Adipose tissue (tissue), 3 donors: ENCODE measurements around the gene MCM3. TPM values are rescaled to one million over a fixed set of nuclear protein-coding genes. Genes with fewer than 3 reads are reported as not detected.

Source experiments
- H3K27ac ChIP-seq: one replicate; pipeline ENCODE4 v1.5.1; 2013; ENCODE audit warnings: low read depth, low read length
- WGBS, 3 donors: extraction: QIAGEN DNeasy Blood & Tissue Kit; methylation state at CpG; one replicate each; pipeline ENCODE4 v1.1.7; 2013; 5-methylcytosine and 5-hydroxymethylcytosine counted together
- polyA plus RNA-seq, 3 donors: library from polyadenylated mRNA; stranded (reverse); fragments of 200-250 nt; gene quantifications; one replicate each; pipeline ENCODE4 v1.2.3, GENCODE V29; 2013
- donor health status: healthy with polysubstance abuse.
- donor health status: Bipolar disorder and iron deficiency.
- donor health status: healthy.

Gene MCM3
- polyA plus RNA-seq, 3 donors = 12.8 to 22.6 (median 20.7) TPM

- 79 to 89% (median 88%) methylated on average over 9 of the region's 9 CpGs for WGBS, 3 donors
Measured at GRCh38 chr6:52262620-52263344, 21.8 kb downstream of the MCM3 start.

GRCh38 chr6:52261229-52261628 lies 23.3 kb downstream of the MCM3 start:
- 65 to 76% (median 68%) methylated on average over 6 of the region's 6 CpGs for WGBS, 3 donors
- no peak overlapping the region for H3K27ac ChIP-seq

More at GRCh38 chr6:52262620-52263344, 21.8 kb downstream of the MCM3 start:
- no peak overlapping the region for H3K27ac ChIP-seq

GRCh38 chr6:52260634-52261033 lies 23.9 kb downstream of the MCM3 start:
- WGBS, 3 donors = 92 to 95% (median 93%) methylated on average over 3 of the region's 3 CpGs
- no peak overlapping the region for H3K27ac ChIP-seq

GRCh38 chr6:52255434-52255833 lies 29.1 kb downstream of the MCM3 start:
- WGBS, 3 donors = 93 to 99% (median 96%) methylated on average over 2 of the region's 2 CpGs
- H3K27ac ChIP-seq = no peak overlapping the region

GRCh38 chr6:52254731-52255378 lies 29.7 kb downstream of the MCM3 start:
- no peak overlapping the region for H3K27ac ChIP-seq
- 91 to 96% (median 94%) methylated on average over 8 of the region's 8 CpGs for WGBS, 3 donors

GRCh38 chr6:52253494-52253893 lies 31.0 kb downstream of the MCM3 start:
- no peak overlapping the region for H3K27ac ChIP-seq
- WGBS, 3 donors = 21 to 36% (median 24%) methylated on average over 9 of the region's 9 CpGs

GRCh38 chr6:52251113-52251512 lies 33.4 kb downstream of the MCM3 start:
- no peak overlapping the region for H3K27ac ChIP-seq

GRCh38 chr6:52249078-52249477 lies 35.5 kb downstream of the MCM3 start:
- 59 to 66% (median 61%) methylated on average over 2 of the region's 2 CpGs for whole genome bisulfite sequencing, 3 donors
- H3K27ac ChIP-seq = no peak overlapping the region

- no peak overlapping the region for H3K27ac ChIP-seq
- 80 to 94% (median 93%) methylated on average over 1 of the region's 1 CpG for WGBS, 3 donors
Measured at GRCh38 chr6:52245425-52245824, 39.1 kb downstream of the MCM3 start.

- 70 to 91% (median 75%) methylated on average over 5 of the region's 5 CpGs for WGBS, 3 donors
- H3K27ac ChIP-seq = no peak within 1 kb of the TSS
Measured at GRCh38 chr6:52244400-52244799, 40.1 kb downstream of the MCM3 start, which contains the start of gene IL17F. TSS of gene IL17F (minus strand) at chr6:52244500. CDS start at chr6:52244429, 71 bp downstream.

- H3K27ac ChIP-seq = no peak overlapping the region
- WGBS, 3 donors = 90 to 94% (median 93%) methylated on average over 4 of the region's 4 CpGs
Measured at GRCh38 chr6:52243282-52243893, 41.2 kb downstream of the MCM3 start.

- WGBS, 3 donors = 63 to 73% (median 67%) methylated on average over 2 of the region's 2 CpGs
Measured at GRCh38 chr6:52241819-52242218, 42.7 kb downstream of the MCM3 start.

GRCh38 chr6:52233975-52234823 lies 50.3 kb downstream of the MCM3 start:
- H3K27ac ChIP-seq = no peak overlapping the region
- 29 to 54% (median 46%) methylated on average over 15 of the region's 15 CpGs for WGBS, 3 donors

More at GRCh38 chr6:52241819-52242218, 42.7 kb downstream of the MCM3 start:
- H3K27ac ChIP-seq = no peak overlapping the region

GRCh38 chr6:52233005-52233404 lies 51.5 kb downstream of the MCM3 start:
- H3K27ac ChIP-seq = no peak overlapping the region
- 60 to 80% (median 64%) methylated on average over 4 of the region's 4 CpGs for WGBS, 3 donors

- H3K27ac ChIP-seq = no peak overlapping the region
- WGBS, 3 donors = 85 to 91% (median 86%) methylated on average over 8 of the region's 8 CpGs
Measured at GRCh38 chr6:52231406-52232127, 53.0 kb downstream of the MCM3 start.

- no peak overlapping the region for H3K27ac ChIP-seq
- WGBS, 3 donors = 33 to 74% (median 53%) methylated on average over 1 of the region's 1 CpG
Measured at GRCh38 chr6:52230685-52231084, 53.9 kb downstream of the MCM3 start.

- WGBS, 3 donors = 64 to 91% (median 74%) methylated on average over 1 of the region's 1 CpG
- no peak overlapping the region for H3K27ac ChIP-seq
Measured at GRCh38 chr6:52227495-52227894, 57.0 kb downstream of the MCM3 start.

- no peak overlapping the region for H3K27ac ChIP-seq
- WGBS, 3 donors = 37 to 46% (median 44%) methylated on average over 3 of the region's 3 CpGs
Measured at GRCh38 chr6:52221302-52221701, 63.2 kb downstream of the MCM3 start.
